Spleen (tissue), 7 donors: ENCODE results near the gene LGALS9.

ENCODE experiments used
- CTCF ChIP-seq, 11 experiments: fragments of 200-600 bp in 7 of 11; fragments of 450-650 bp in 4 of 11; sonication (generic) in 4 of 11; IDR thresholded peaks in 8 of 11; conservative IDR thresholded peaks in 3 of 11; 1 replicate in 7 of 11; 2 replicates in 4 of 11; pipeline versions ENCODE4 v1.4.0 to v1.8.0; 2016 to 2021; ENCODE audit warnings: antibody characterized with exemption in 11 of 11, inconsistent platforms in 4 of 11, mild to moderate bottlenecking in 1 of 11
- POLR2A ChIP-seq, 3 donors: fragments of 450-650 bp; IDR thresholded peaks; one replicate each; pipeline ENCODE4 v1.5.1; 2017; ENCODE audit warnings: antibody characterized with exemption in 3 of 3, mild to moderate bottlenecking in 1 of 3
- POLR2AphosphoS5 ChIP-seq, 3 donors: sonication (generic); formaldehyde crosslinking; IDR thresholded peaks; one replicate each; pipeline ENCODE4 v1.5.1; 2017; ENCODE audit warnings: antibody characterized with exemption in 3 of 3
- donor health status: DM: no; HTN: no; CAD: no; lungs with moderate emphysema.
- donor health status: DM: no; HTN: no; CAD: no.
- donor health status: DM: no; HTN: no; CAD: no.

- no peak for TF ChIP-seq POLR2AphosphoS5 (IDR thresholded peaks at IDR 0.05)
- TF ChIP-seq CTCF (IDR thresholded peaks at IDR 0.05 in 8 of 11, conservative IDR thresholded peaks at IDR 0.05 in 3 of 11), result no peak
- no peak for TF ChIP-seq POLR2A (IDR thresholded peaks at IDR 0.05)
Observed at GRCh38 chr17:27618417-27618816, 12.6 kb upstream of the LGALS9 start.
